OCI-LY3 (cell line): ENCODE measurements around the gene DECR2.

Source experiments
- H2AFZ ChIP-seq: fragments of 200-600, 300-600 bp; shearing (Covaris generic); 2 replicates; pipeline ENCODE4 v1.6.0; 2014; ENCODE audit warnings: antibody characterized with exemption, low read depth, low read length
- H3K27ac ChIP-seq: fragments of 200-600, 300-600 bp; sonication (generic); 2 replicates; pipeline ENCODE4 v1.5.1; 2014; ENCODE audit warnings: mild to moderate bottlenecking, low read length, moderate library complexity, mixed read lengths
- H3K27me3 ChIP-seq: fragments of 200-600, 300-600 bp; sonication (generic); 2 replicates; pipeline ENCODE4 v1.6.1; 2014; ENCODE audit warnings: low read depth, low read length, mixed read lengths
- H3K36me3 ChIP-seq: fragments of 200-600, 300-600 bp; sonication (generic); replicated peaks from 2 replicates; pipeline ENCODE3; 2014; ENCODE audit warnings: low read depth, low read length, mixed read lengths
- H3K4me1 ChIP-seq: fragments of 300-600, 200-600 bp; sonication (generic); 2 replicates; pipeline ENCODE4 v1.6.1; 2014; ENCODE audit warnings: low read length, mixed read lengths
- H3K4me2 ChIP-seq: fragments of 200-600, 300-600 bp; sonication (generic); 2 replicates; pipeline ENCODE4 v1.6.1; 2014; ENCODE audit warnings: low read length, mixed read lengths
- H3K4me3 ChIP-seq: fragments of 300-600, 200-600 bp; sonication (generic); 2 replicates; pipeline ENCODE4 v1.5.1; 2014; ENCODE audit warnings: antibody characterized with exemption, mild to moderate bottlenecking, low read length, moderate library complexity
- H3K79me2 ChIP-seq: fragments of 300-600, 200-600 bp; shearing (Covaris generic); 2 replicates; pipeline ENCODE4 v1.6.1; 2014; ENCODE audit warnings: mild to moderate bottlenecking, low read length, mixed read lengths
- H3K9ac ChIP-seq: fragments of 300-600, 200-600 bp; shearing (Covaris generic); 2 replicates; pipeline ENCODE4 v1.6.0; 2014; ENCODE audit warnings: mild to moderate bottlenecking, low read length, moderate library complexity
- H3K9me3 ChIP-seq: fragments of 200-600, 300-600 bp; shearing (Covaris generic); 2 replicates; pipeline ENCODE4 v1.6.1; 2014; ENCODE audit warnings: low read length, mixed read lengths; ENCODE audit not compliant: insufficient read depth
- H4K20me1 ChIP-seq: fragments of 200-600, 300-600 bp; sonication (generic); 2 replicates; pipeline ENCODE4 v1.6.1; 2016; ENCODE audit warnings: low read length, mixed read lengths; ENCODE audit not compliant: insufficient read depth
- EZH2phosphoT487 ChIP-seq: fragments of 200-600 bp; shearing (Covaris generic); IDR thresholded peaks from 2 replicates; pipeline ENCODE4 v1.6.1; 2018; ENCODE audit warnings: antibody characterized with exemption, mixed run types, low read depth
- TF ChIP-seq, protein P1 (sequence below): fragments of 200-600, 300-600 bp; sonication (generic); IDR thresholded peaks from 2 replicates; pipeline ENCODE4 v1.5.1; 2014; ENCODE audit warnings: antibody characterized with exemption, low read length, low read depth

DECR2 gene

DNA sequence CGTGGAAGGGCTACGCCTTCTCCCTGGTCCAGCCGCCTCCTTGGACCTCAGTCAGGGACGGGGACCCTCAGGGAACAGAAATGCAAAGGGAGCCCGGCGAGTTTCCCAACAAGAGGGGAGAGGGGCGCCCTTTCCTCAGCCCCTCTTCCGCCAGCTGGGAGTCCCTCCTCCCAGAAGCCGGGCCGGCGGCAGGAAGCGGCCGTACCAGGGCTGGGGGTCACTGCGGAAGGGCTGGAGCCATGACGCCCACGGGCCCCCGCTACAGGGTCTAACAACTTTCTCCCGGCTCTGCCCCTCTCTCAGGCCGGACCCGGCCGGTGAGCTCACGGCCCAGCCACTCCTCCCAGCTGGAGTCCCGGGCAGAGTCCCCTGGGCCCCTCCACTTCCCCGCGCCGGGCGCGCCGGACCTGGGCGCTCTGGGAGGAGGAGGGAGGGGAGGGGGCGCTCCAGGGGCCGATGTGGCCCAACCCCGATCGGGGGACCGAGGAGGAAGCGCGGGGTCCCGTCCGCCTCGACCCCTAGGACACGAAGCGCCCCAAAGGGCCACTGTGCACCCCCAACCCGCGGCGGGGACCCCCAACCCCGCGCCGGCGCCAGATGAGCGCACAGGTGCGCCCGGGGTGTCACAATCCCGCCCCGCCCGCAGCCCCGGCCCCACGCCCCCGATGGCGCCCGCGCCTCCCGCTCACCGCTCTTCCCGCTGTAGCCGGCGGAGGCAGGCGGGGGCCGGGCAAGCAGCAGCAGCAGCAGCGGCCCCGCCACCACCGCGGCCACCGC is 20.5 kb upstream of the DECR2 start:
- Histone ChIP-seq H3K4me2 (peak overlapping the region; percentile 100), H3K36me3 (no peaks in the 10 kb centered on the region), H3K4me1 (peaks cover 16% of the 10 kb centered on the region), H3K27me3 (no peaks in the 10 kb centered on the region), H3K79me2 (peaks cover 7% of the 10 kb centered on the region; the same call in 1 of the 2 replicates), H2AFZ (no peak overlapping the region), H3K4me3 (peak overlapping the region; percentile 96), H4K20me1 (no peaks in the 10 kb centered on the region), H3K27ac (no peak overlapping the region), H3K9ac (peak overlapping the region; percentile 74), H3K9me3 (no peaks in the 10 kb centered on the region)
- TF ChIP-seq EZH2phosphoT487, result no peak
- TF ChIP-seq, protein P1, sequence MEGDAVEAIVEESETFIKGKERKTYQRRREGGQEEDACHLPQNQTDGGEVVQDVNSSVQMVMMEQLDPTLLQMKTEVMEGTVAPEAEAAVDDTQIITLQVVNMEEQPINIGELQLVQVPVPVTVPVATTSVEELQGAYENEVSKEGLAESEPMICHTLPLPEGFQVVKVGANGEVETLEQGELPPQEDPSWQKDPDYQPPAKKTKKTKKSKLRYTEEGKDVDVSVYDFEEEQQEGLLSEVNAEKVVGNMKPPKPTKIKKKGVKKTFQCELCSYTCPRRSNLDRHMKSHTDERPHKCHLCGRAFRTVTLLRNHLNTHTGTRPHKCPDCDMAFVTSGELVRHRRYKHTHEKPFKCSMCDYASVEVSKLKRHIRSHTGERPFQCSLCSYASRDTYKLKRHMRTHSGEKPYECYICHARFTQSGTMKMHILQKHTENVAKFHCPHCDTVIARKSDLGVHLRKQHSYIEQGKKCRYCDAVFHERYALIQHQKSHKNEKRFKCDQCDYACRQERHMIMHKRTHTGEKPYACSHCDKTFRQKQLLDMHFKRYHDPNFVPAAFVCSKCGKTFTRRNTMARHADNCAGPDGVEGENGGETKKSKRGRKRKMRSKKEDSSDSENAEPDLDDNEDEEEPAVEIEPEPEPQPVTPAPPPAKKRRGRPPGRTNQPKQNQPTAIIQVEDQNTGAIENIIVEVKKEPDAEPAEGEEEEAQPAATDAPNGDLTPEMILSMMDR, result no peak

GRCh38 chr16:381789-382717 is 19.6 kb upstream of the DECR2 start, which contains the start of gene PGAP6:
Gene PGAP6 (minus strand): TSS chr16:381978. CDS start chr16:381821, 157 bp downstream.
- Histone ChIP-seq H3K27me3 (no peaks in the 10 kb centered on the region), H4K20me1 (no peaks in the 10 kb centered on the region), H3K36me3 (no peaks in the 10 kb centered on the region), H3K27ac (no peak within 1 kb of the TSS), H3K4me2 (peak within 1 kb of the TSS; percentile 100), H2AFZ (peak within 1 kb of the TSS; percentile 56), H3K9ac (peak within 1 kb of the TSS; percentile 87), H3K9me3 (no peaks in the 10 kb centered on the region), H3K79me2 (peaks cover 7% of the 10 kb centered on the region; the same call in 1 of the 2 replicates), H3K4me1 (peaks cover 16% of the 10 kb centered on the region), H3K4me3 (peak within 1 kb of the TSS; percentile 98)
- no peak for TF ChIP-seq EZH2phosphoT487
- TF ChIP-seq, protein P1, result no peak

DNA sequence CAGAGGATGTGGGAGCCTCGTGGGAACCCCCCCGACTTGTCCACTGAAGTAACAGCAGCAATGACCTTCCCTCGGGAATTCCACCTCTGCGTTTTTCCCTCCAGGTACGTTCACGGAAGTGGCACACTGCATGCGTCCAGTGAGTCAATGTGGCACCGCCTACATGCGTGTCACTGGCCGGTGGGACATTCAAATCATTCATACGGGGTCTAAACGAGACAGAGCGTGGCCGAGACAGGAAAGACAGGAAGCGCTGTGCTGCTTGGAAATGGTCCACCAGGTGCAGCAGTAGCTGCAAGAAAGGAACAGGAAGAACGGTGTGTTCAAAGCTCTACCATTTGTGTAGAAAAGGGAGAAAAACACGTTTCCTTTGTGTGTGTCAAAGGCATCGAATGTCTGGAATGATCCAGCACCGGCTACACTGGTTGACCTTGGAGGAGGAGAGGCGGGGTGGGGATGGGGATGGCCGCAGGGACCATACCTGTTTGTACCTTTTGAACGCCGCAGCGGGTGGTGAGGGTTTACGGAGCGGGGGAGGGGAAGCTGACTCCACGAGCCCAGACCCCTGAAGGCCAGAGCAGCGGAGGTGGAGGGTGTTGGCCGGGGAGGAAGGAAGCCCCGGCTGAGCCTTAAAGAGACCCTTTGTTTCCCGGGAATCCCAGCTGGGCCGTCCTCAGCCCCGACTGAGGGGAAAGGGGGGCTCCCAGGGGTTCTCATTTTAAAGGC is 18.2 kb upstream of the DECR2 start:
- H3K27ac ChIP-seq, result no peak overlapping the region
- peaks cover 16% of the 10 kb centered on the region for H3K4me1 ChIP-seq
- H3K27me3 ChIP-seq, result no peaks in the 10 kb centered on the region
- H2AFZ ChIP-seq, result no peak overlapping the region
- no peaks in the 10 kb centered on the region for H3K9me3 ChIP-seq
- TF ChIP-seq EZH2phosphoT487, result no peak
- TF ChIP-seq, protein P1, result no peak
- H3K4me2 ChIP-seq, result peak overlapping the region; percentile 95
- peak overlapping the region; percentile 98 for H3K4me3 ChIP-seq
- H3K9ac ChIP-seq, result peak overlapping the region; percentile 87; the same call in 1 of the 2 replicates
- peaks cover 7% of the 10 kb centered on the region; the same call in 1 of the 2 replicates for H3K79me2 ChIP-seq
- H4K20me1 ChIP-seq, result no peaks in the 10 kb centered on the region
- H3K36me3 ChIP-seq, result no peaks in the 10 kb centered on the region
